Measurements from ENCODE around the gene VAV2. TPM values are rescaled to one million over a fixed set of nuclear protein-coding genes. Genes with fewer than 3 reads are reported as not detected.
A peak's percentile ranks its signal among the peaks of the same experiment; 100 is the strongest.
"Not testable (repeated sequence)": the region's sequence is repeated elsewhere in the genome, so short reads cannot be mapped to it uniquely, and the experiment has no call there.

Gene VAV2
- total and polyA plus RNA-seq, 12 donors, result 2.9 to 7.1 (median 5.0) TPM

GRCh38 chr9:133904346-133905090 is 87.6 kb downstream of the VAV2 start:
- no peak for DNase-seq
- ATAC-seq, result no peak
- TF ChIP-seq CTCF (IDR thresholded peaks at IDR 0.05), result no peak
- Histone ChIP-seq H3K4me1 (no peaks in the 10 kb centered on the region), H3K27ac (no peak overlapping the region), H3K36me3 (no peaks in the 10 kb centered on the region), H3K4me3 (no peak overlapping the region), H3K9me3 (no peaks in the 10 kb centered on the region), H3K27me3 (no peaks in the 10 kb centered on the region)
- WGBS, 2 donors, result 80 to 85% methylated on average over 29 of the region's 29 CpGs
- intact Hi-C loops (cut with DNase I), result no loop called here

- DNase-seq, result no peak
- TF ChIP-seq CTCF (IDR thresholded peaks at IDR 0.05), result no peak
- Histone ChIP-seq H3K27ac (no peak overlapping the region), H3K9me3 (no peaks in the 10 kb centered on the region), H3K27me3 (no peaks in the 10 kb centered on the region), H3K4me1 (peaks cover 0 to 9% (median 0%) of the 10 kb centered on the region in 9 donors), H3K36me3 (no peaks in the 10 kb centered on the region), H3K4me3 (no peak overlapping the region)
- intact Hi-C loops (cut with DNase I), result no loop called here
- no peak for ATAC-seq
- WGBS, 2 donors, result 85 to 94% methylated on average over 18 of the region's 18 CpGs
These were observed 90.8 kb downstream of the VAV2 start for GRCh38 chr9:133901184-133901835.

GRCh38 chr9:133897675-133898074 is 94.4 kb downstream of the VAV2 start:
- TF ChIP-seq CTCF (IDR thresholded peaks at IDR 0.05), result no peak
- Histone ChIP-seq H3K27me3 (no peaks in the 10 kb centered on the region), H3K4me1 (peaks cover 0 to 9% (median 0%) of the 10 kb centered on the region in 9 donors), H3K27ac (no peak overlapping the region), H3K36me3 (no peaks in the 10 kb centered on the region), H3K4me3 (no peak overlapping the region), H3K9me3 (no peaks in the 10 kb centered on the region)
- WGBS, 2 donors, result 58 to 61% methylated on average over 7 of the region's 7 CpGs
- ATAC-seq, result peak in 4 of 8 donors; percentile 17 to 32 (median 22)
- intact Hi-C loops (cut with DNase I), result no loop called here
- no peak for DNase-seq

- ATAC-seq; H3K27ac ChIP-seq; DNase-seq; H3K4me1 ChIP-seq; H3K36me3 ChIP-seq; H3K9me3 ChIP-seq; H3K4me3 ChIP-seq; H3K27me3 ChIP-seq; intact Hi-C loops (cut with DNase I): not testable (repeated sequence)
- WGBS, 2 donors, result 93 to 95% methylated on average over 11 to 13 of the region's 13 CpGs
These were observed 96.1 kb downstream of the VAV2 start for GRCh38 chr9:133896007-133896406.

- Histone ChIP-seq H3K27me3 (no peaks in the 10 kb centered on the region), H3K36me3 (no peaks in the 10 kb centered on the region), H3K4me1 (peaks cover 0 to 9% (median 0%) of the 10 kb centered on the region in 9 donors), H3K4me3 (no peak overlapping the region), H3K27ac (no peak overlapping the region), H3K9me3 (no peaks in the 10 kb centered on the region)
- ATAC-seq, result no peak
- no peak for TF ChIP-seq CTCF (IDR thresholded peaks at IDR 0.05)
- intact Hi-C loops (cut with DNase I), result no loop called here
- DNase-seq, result no peak
- 87 to 91% methylated on average over 11 of the region's 11 CpGs for WGBS, 2 donors
These were observed 96.8 kb downstream of the VAV2 start for GRCh38 chr9:133895335-133895734.
